ENCODE measurements around the gene TTC1.

DNA sequence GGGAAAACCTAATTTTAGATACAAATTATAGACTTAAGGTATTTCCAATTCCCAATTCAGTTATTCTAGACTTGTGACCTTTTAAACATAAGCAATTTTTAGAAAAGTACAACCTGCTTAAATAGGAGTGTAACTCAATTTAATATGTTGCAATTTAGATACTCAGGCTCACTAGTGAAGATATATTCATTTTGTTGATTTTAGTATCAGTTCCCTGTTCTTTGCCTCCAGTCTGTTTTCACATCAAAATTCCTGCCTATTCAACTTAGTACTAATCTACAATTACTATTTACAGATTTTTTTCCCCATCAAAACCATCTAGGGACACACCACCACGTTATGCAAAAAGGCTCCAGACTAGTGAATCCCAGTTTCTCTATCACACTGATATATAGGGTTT, 79.9 kb downstream of the TTC1 start:
- TF ChIP-seq, protein P1, sequence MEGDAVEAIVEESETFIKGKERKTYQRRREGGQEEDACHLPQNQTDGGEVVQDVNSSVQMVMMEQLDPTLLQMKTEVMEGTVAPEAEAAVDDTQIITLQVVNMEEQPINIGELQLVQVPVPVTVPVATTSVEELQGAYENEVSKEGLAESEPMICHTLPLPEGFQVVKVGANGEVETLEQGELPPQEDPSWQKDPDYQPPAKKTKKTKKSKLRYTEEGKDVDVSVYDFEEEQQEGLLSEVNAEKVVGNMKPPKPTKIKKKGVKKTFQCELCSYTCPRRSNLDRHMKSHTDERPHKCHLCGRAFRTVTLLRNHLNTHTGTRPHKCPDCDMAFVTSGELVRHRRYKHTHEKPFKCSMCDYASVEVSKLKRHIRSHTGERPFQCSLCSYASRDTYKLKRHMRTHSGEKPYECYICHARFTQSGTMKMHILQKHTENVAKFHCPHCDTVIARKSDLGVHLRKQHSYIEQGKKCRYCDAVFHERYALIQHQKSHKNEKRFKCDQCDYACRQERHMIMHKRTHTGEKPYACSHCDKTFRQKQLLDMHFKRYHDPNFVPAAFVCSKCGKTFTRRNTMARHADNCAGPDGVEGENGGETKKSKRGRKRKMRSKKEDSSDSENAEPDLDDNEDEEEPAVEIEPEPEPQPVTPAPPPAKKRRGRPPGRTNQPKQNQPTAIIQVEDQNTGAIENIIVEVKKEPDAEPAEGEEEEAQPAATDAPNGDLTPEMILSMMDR (conservative IDR thresholded peaks at IDR 0.05; ENCODE audit: low read length), result no peak
- TF ChIP-seq EZH2phosphoT487 (IDR thresholded peaks at IDR 0.05; ENCODE audit: borderline replicate concordance), result no peak

All from Loucy (cell line).